IMR-90 (cell line): Measurements from ENCODE around the gene PRDM5. TPM values are rescaled to one million over a fixed set of nuclear protein-coding genes. Genes with fewer than 3 reads are reported as not detected.

Experiments used
- ATAC-seq: fragments of 200-7000 bp; cut with Tn5 transposase; 2 replicates; pipeline ENCODE4 v1.9.1; 2020; ENCODE audit warnings: low read depth, mild to moderate bottlenecking, moderate library complexity
- BruUV-seq: library from RNA; stranded (reverse); fragments of 400-500 nt; replicated peaks from 2 replicates; lab custom pipeline; 2021; lab: Mats Ljungman, UMichigan
- CTCF ChIA-PET: fragments of 300-600 bp; formaldehyde crosslinking; extraction: SDS; loops from one replicate; lab custom pipeline; 2021; ENCODE audit warnings: antibody characterized with exemption; lab: Yijun Ruan, JAX
- POLR2A ChIA-PET: fragments of 300-600 bp; sonication (Branson Sonifier 250); formaldehyde crosslinking; loops from one replicate; lab custom pipeline; 2022; ENCODE audit warnings: antibody characterized with exemption; ENCODE audit not compliant: unreplicated experiment; lab: Charles Lee
- DNase-seq: peaks from one replicate; pipeline ENCODE4 v3.0.0; 2013
- H2AFZ ChIP-seq: replicated peaks from 2 replicates; pipeline ENCODE3; 2013; ENCODE audit warnings: low read length, mild to moderate bottlenecking; ENCODE audit not compliant: poor library complexity
- H2AK5ac ChIP-seq: 2 replicates; pipeline ENCODE4 v1.6.1; 2013; ENCODE audit warnings: low read depth, low read length, inconsistent platforms
- H2AK9ac ChIP-seq: replicated peaks from 2 replicates; pipeline ENCODE3; 2013; ENCODE audit warnings: mild to moderate bottlenecking, low read depth, low read length, moderate library complexity; ENCODE audit not compliant: poor library complexity
- H2BK120ac ChIP-seq: 2 replicates; pipeline ENCODE4 v1.6.1; 2013; ENCODE audit warnings: low read depth, low read length, inconsistent platforms
- H2BK15ac ChIP-seq: 3 replicates; pipeline ENCODE4 v1.6.1; 2013; ENCODE audit warnings: low read depth, low read length, inconsistent platforms
- H2BK20ac ChIP-seq: 2 replicates; pipeline ENCODE4 v1.6.1; 2013; ENCODE audit warnings: low read depth, mild to moderate bottlenecking, inconsistent platforms, low read length, moderate library complexity
- H2BK5ac ChIP-seq: 2 replicates; pipeline ENCODE4 v1.6.1; 2013; ENCODE audit warnings: mild to moderate bottlenecking, low read depth, low read length, inconsistent platforms; ENCODE audit not compliant: poor library complexity, severe bottlenecking
- H3K14ac ChIP-seq: replicated peaks from 2 replicates; pipeline ENCODE4 v1.6.1; 2013; ENCODE audit warnings: low read depth, low read length, inconsistent platforms
- H3K18ac ChIP-seq: 2 replicates; pipeline ENCODE4 v1.6.1; 2013; ENCODE audit warnings: low read depth, low read length, control low read depth
- H3K23ac ChIP-seq: 2 replicates; pipeline ENCODE4 v1.6.1; 2013; ENCODE audit warnings: low read depth, low read length, inconsistent platforms
- H3K27ac ChIP-seq: 2 replicates; pipeline ENCODE4 v1.5.1; 2013; ENCODE audit warnings: mild to moderate bottlenecking, control low read depth, low read length; ENCODE audit not compliant: insufficient read depth
- H3K27me3 ChIP-seq: 2 replicates; pipeline ENCODE4 v1.6.1; 2013; ENCODE audit warnings: low read length; ENCODE audit not compliant: control insufficient read depth, insufficient read depth
- H3K36me3 ChIP-seq: 2 replicates; pipeline ENCODE4 v1.6.1; 2013; ENCODE audit warnings: low read length, mixed read lengths; ENCODE audit not compliant: control insufficient read depth, insufficient read depth
- H3K4ac ChIP-seq: 2 replicates; pipeline ENCODE4 v1.6.1; 2013; ENCODE audit warnings: low read depth, low read length, inconsistent platforms
- H3K4me1 ChIP-seq: 2 replicates; pipeline ENCODE4 v1.6.1; 2013; ENCODE audit warnings: low read length, mixed read lengths; ENCODE audit not compliant: control insufficient read depth, insufficient read depth
- H3K4me2 ChIP-seq: 2 replicates; pipeline ENCODE4 v1.6.1; 2013; ENCODE audit warnings: low read depth, mild to moderate bottlenecking, control low read depth, low read length, moderate library complexity
- H3K4me3 ChIP-seq: 2 replicates; pipeline ENCODE4 v1.5.1; 2013; ENCODE audit warnings: low read depth, mild to moderate bottlenecking, control low read depth, low read length, moderate library complexity; ENCODE audit not compliant: insufficient read depth
- H3K56ac ChIP-seq: 2 replicates; pipeline ENCODE4 v1.6.1; 2013; ENCODE audit warnings: low read length, inconsistent platforms; ENCODE audit not compliant: insufficient read depth; ENCODE audit errors: extremely low read depth
- H3K79me1 ChIP-seq, 2 experiments: 2 replicates each; pipeline ENCODE4 v1.6.1; 2013; ENCODE audit warnings: low read length in 2 of 2, inconsistent platforms in 1 of 2, low read depth in 1 of 2
- H3K9ac ChIP-seq: 2 replicates; pipeline ENCODE4 v1.6.1; 2013; ENCODE audit warnings: low read depth, low read length, control low read depth
- H3K9me1 ChIP-seq: 2 replicates; pipeline ENCODE4 v1.6.1; 2013; ENCODE audit warnings: low read length, inconsistent platforms; ENCODE audit not compliant: insufficient read depth
- H3K9me3 ChIP-seq: 2 replicates; pipeline ENCODE4 v1.6.1; 2013; ENCODE audit warnings: low read length; ENCODE audit not compliant: control insufficient read depth, insufficient read depth
- H4K20me1 ChIP-seq: 2 replicates; pipeline ENCODE4 v1.6.1; 2013; ENCODE audit warnings: low read length, inconsistent platforms; ENCODE audit not compliant: insufficient read depth
- H4K5ac ChIP-seq: 2 replicates; pipeline ENCODE4 v1.6.1; 2013; ENCODE audit warnings: mild to moderate bottlenecking, low read depth, low read length, control low read depth
- H4K8ac ChIP-seq, 2 experiments: 2 replicates each; pipeline ENCODE4 v1.6.1; 2013; ENCODE audit warnings: low read depth in 2 of 2, low read length in 2 of 2, control low read depth in 1 of 2, inconsistent platforms in 1 of 2
- H4K91ac ChIP-seq: 2 replicates; pipeline ENCODE4 v1.6.1; 2013; ENCODE audit warnings: low read depth, low read length, inconsistent platforms; ENCODE audit not compliant: insufficient read depth
- BHLHE40 ChIP-seq: fragments of 150-350 bp; IDR thresholded peaks from 2 replicates; pipeline ENCODE4 v1.6.1; 2016; ENCODE audit warnings: mild to moderate bottlenecking, low read depth, low read length
- CEBPB ChIP-seq: IDR thresholded peaks from 2 replicates; pipeline ENCODE4 v1.6.1; 2012; ENCODE audit warnings: low read depth, low read length, improper control_type of control experiment
- FOS ChIP-seq: fragments of 150-350 bp; IDR thresholded peaks from 2 replicates; pipeline ENCODE4 v1.6.1; 2016; ENCODE audit warnings: low read depth, low read length
- MAFK ChIP-seq: IDR thresholded peaks from 2 replicates; pipeline ENCODE4 v1.6.1; 2012; ENCODE audit warnings: low read depth, low read length, improper control_type of control experiment
- MAZ ChIP-seq: IDR thresholded peaks from 2 replicates; pipeline ENCODE4 v1.6.1; 2012; ENCODE audit warnings: low read depth, mild to moderate bottlenecking, low read length, improper control_type of control experiment, moderate library complexity, borderline replicate concordance
- MXI1 ChIP-seq: IDR thresholded peaks from 2 replicates; pipeline ENCODE4 v1.6.1; 2012; ENCODE audit warnings: low read depth, mild to moderate bottlenecking, low read length, moderate library complexity, borderline replicate concordance
- NFE2L2 ChIP-seq: fragments of 150-350 bp; IDR thresholded peaks from 2 replicates; pipeline ENCODE4 v1.6.1; 2016; ENCODE audit warnings: low read depth, mild to moderate bottlenecking, low read length
- POLR2A ChIP-seq: IDR thresholded peaks from 2 replicates; pipeline ENCODE4 v1.6.1; 2012; ENCODE audit warnings: mild to moderate bottlenecking, low read depth, low read length
- RAD21 ChIP-seq: IDR thresholded peaks from 2 replicates; pipeline ENCODE4 v1.6.1; 2012; ENCODE audit warnings: low read length, improper control_type of control experiment
- RCOR1 ChIP-seq: IDR thresholded peaks from 2 replicates; pipeline ENCODE4 v1.6.1; 2012; ENCODE audit warnings: mild to moderate bottlenecking, low read length, improper control_type of control experiment; ENCODE audit not compliant: insufficient replicate concordance
- RFX5 ChIP-seq: IDR thresholded peaks from 2 replicates; pipeline ENCODE4 v1.8.0; 2012; ENCODE audit warnings: low read depth, mild to moderate bottlenecking, low read length, moderate library complexity
- SMC3 ChIP-seq: fragments of 150-350 bp; IDR thresholded peaks from 2 replicates; pipeline ENCODE4 v1.6.1; 2016; ENCODE audit warnings: low read depth, mild to moderate bottlenecking, antibody characterized with exemption, low read length, moderate library complexity
- WGBS, 2 experiments: methylation state at CpG; one replicate each; pipeline versions ENCODE4 v1.1.5 to v1.1.7; 2013; ENCODE audit warnings: missing lambda C conversion rate in 2 of 2; ENCODE audit not compliant: insufficient read length in 1 of 2; ENCODE audit errors: extremely low coverage in 2 of 2; 5-methylcytosine and 5-hydroxymethylcytosine counted together
- dilution Hi-C: fragments of 300-500 bp; cut with HindIII; formaldehyde crosslinking; loops from one replicate; pipeline ENCODE4 v1.14.3; 2018; ENCODE audit warnings: low sequenced_read_pairs; ENCODE audit not compliant: unreplicated experiment
- in situ Hi-C: fragments of 300-500 bp; cut with MboI; formaldehyde crosslinking; loops from 3 replicates; pipeline ENCODE4 v1.14.3; 2019; ENCODE audit warnings: low sequenced_read_pairs, inconsistent platforms, mixed read lengths
- intact Hi-C: fragments of 100-400 bp; cut with micrococcal nuclease; formaldehyde crosslinking; loops from 2 replicates; pipeline ENCODE4 v1.10.0; 2022
- polyA plus RNA-seq, 3 experiments: library from polyadenylated mRNA; depleted of rRNA; stranded (reverse); fragments of >200 nt; gene quantifications; 2 replicates each; pipeline ENCODE4 v1.2.3, GENCODE V29; 2012; ENCODE audit warnings: low replicate concordance in 1 of 3
- total RNA-seq: library from RNA; depleted of rRNA; stranded (reverse); fragments of >200 nt; gene quantifications from 2 replicates; pipeline ENCODE4 v1.2.3, GENCODE V29; 2012
- TF ChIP-seq, protein P1 (sequence below): fragments of 150-350 bp; IDR thresholded peaks from 2 replicates; pipeline ENCODE4 v1.6.1; 2016; ENCODE audit warnings: low read depth, mild to moderate bottlenecking, low read length, moderate library complexity, borderline replicate concordance

The PRDM5 gene
- total and polyA plus RNA-seq, 2 of the 4 experiments (the other 2 are of a cell fraction): 4.1 to 10.8 TPM

DNA sequence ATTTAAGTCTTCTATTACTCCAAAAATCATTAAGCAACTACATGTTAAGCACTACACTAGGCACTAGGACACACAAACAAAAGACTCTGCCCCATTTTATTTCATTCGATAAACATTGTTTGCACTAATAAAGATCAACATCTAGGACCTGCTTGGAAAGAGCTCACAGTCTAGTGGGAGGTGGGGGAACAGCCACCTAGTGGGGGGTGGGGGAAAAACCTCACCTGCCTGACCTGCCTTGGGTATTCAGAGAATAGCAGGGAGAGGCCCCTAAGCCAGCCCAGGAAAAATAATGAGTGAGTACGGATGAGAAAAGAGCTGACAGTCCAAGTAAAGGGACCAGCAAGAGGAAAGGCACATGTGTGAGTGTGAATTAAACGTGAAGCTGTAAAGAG, 52.2 kb downstream of the PRDM5 start:
- H3K56ac ChIP-seq: no peak overlapping the region
- no peak for TF ChIP-seq RCOR1
- no peak for TF ChIP-seq POLR2A
- no peak for TF ChIP-seq RFX5
- TF ChIP-seq MAFK: no peak
- TF ChIP-seq MXI1: no peak
- TF ChIP-seq FOS: no peak
- TF ChIP-seq RAD21: no peak
- TF ChIP-seq, protein P1, sequence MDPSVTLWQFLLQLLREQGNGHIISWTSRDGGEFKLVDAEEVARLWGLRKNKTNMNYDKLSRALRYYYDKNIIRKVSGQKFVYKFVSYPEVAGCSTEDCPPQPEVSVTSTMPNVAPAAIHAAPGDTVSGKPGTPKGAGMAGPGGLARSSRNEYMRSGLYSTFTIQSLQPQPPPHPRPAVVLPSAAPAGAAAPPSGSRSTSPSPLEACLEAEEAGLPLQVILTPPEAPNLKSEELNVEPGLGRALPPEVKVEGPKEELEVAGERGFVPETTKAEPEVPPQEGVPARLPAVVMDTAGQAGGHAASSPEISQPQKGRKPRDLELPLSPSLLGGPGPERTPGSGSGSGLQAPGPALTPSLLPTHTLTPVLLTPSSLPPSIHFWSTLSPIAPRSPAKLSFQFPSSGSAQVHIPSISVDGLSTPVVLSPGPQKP: no peak
- TF ChIP-seq BHLHE40: no peak
- no peak for TF ChIP-seq CEBPB
- no peak for TF ChIP-seq SMC3
- no peak for TF ChIP-seq MAZ
- TF ChIP-seq NFE2L2: no peak
- peaks cover 6% of the 10 kb centered on the region; the same call in 1 of the 2 replicates for H3K9me1 ChIP-seq
- no peak overlapping the region for H3K4me2 ChIP-seq
- DNase-seq (no peak), ATAC-seq (no peak)
- no peak overlapping the region for H3K14ac ChIP-seq
- H3K27ac ChIP-seq: no peak overlapping the region
- H2AK9ac ChIP-seq: no peak overlapping the region
- H4K20me1 ChIP-seq: no peaks in the 10 kb centered on the region; the same call in 1 of the 2 replicates
- H4K8ac ChIP-seq: no peak overlapping the region
- no peak overlapping the region for H2BK20ac ChIP-seq
- POLR2A ChIA-PET: no interaction called here
- H3K4me1 ChIP-seq: peaks cover 4% of the 10 kb centered on the region; the same call in 1 of the 2 replicates
- H4K91ac ChIP-seq: no peak overlapping the region
- no peaks in the 10 kb centered on the region for H3K36me3 ChIP-seq
- CTCF ChIA-PET: no interaction called here
- no peak overlapping the region for H3K4me3 ChIP-seq
- WGBS, 2 experiments: 79% methylated on average over 2 of the region's 3 CpGs; no CpG with 5 or more reads in 1 of the 2 experiments
- no peak overlapping the region for H2BK120ac ChIP-seq
- in situ Hi-C loops (no loop called here), intact Hi-C loops (no loop called here), dilution Hi-C loops (no loop called here)
- BruUV-seq: no TSS peak
- no peak overlapping the region for H3K9ac ChIP-seq
- no peaks in the 10 kb centered on the region for H3K27me3 ChIP-seq
- no peak overlapping the region for H3K4ac ChIP-seq
- no peak overlapping the region for H2AK5ac ChIP-seq
- no peak overlapping the region for H2AFZ ChIP-seq
- no peak overlapping the region for H3K23ac ChIP-seq
- no peak overlapping the region for H3K18ac ChIP-seq
- no peak overlapping the region for H4K5ac ChIP-seq
- H2BK15ac ChIP-seq: no peak overlapping the region
- no peaks in the 10 kb centered on the region for H3K79me1 ChIP-seq
- H3K9me3 ChIP-seq: no peaks in the 10 kb centered on the region
- no peak overlapping the region for H2BK5ac ChIP-seq
